Panc1 (cell line): Measurements from ENCODE around the gene SGPL1. TPM values are rescaled to one million over a fixed set of nuclear protein-coding genes. Genes with fewer than 3 reads are reported as not detected.
"Not testable (repeated sequence)": the region's sequence is repeated elsewhere in the genome, so short reads cannot be mapped to it uniquely, and the experiment has no call there.

ENCODE experiments used
- ATAC-seq: fragments of 200-7000 bp; cut with Tn5 transposase; 2 replicates; pipeline ENCODE4 v1.9.1; 2020; ENCODE audit warnings: mild to moderate bottlenecking, moderate library complexity
- Bru-seq: library from RNA; stranded (reverse); fragments of 400-500 nt; gene quantifications from one replicate; lab custom pipeline; 2021; lab: Mats Ljungman, UMichigan
- BruChase-seq, 2 experiments: library from RNA; stranded (reverse); fragments of 400-500 nt; gene quantifications; one replicate each; lab custom pipeline; 2021; lab: Mats Ljungman, UMichigan
- BruUV-seq: library from RNA; stranded (reverse); fragments of 400-500 nt; replicated peaks from 2 replicates; lab custom pipeline; 2021; lab: Mats Ljungman, UMichigan
- CTCF ChIA-PET: fragments of 300-600 bp; sonication (Branson Sonifier 250); formaldehyde crosslinking; loops from one replicate; lab custom pipeline; 2022; ENCODE audit warnings: antibody characterized with exemption; lab: Charles Lee
- POLR2A ChIA-PET: fragments of 300-600 bp; sonication (Branson Sonifier 250); formaldehyde crosslinking; loops from one replicate; lab custom pipeline; 2022; ENCODE audit warnings: antibody characterized with exemption; lab: Charles Lee
- DNase-seq: peaks from one replicate; pipeline ENCODE4 v3.0.0-alpha.2; 2010; ENCODE audit warnings: low read depth, low spot score
- H3K27ac ChIP-seq: 2 replicates; pipeline ENCODE4 v1.5.1; 2011; ENCODE audit warnings: mild to moderate bottlenecking, low read length, inconsistent platforms
- H3K27me3 ChIP-seq: fragments of 200-500 bp; sonication (Bioruptor generic); 2 replicates; pipeline ENCODE4 v1.6.0; 2014; ENCODE audit warnings: low read length, inconsistent platforms; ENCODE audit not compliant: control insufficient read depth, insufficient read depth
- H3K36me3 ChIP-seq: fragments of 200-500 bp; sonication (Bioruptor generic); 2 replicates; pipeline ENCODE4 v1.5.1; 2014; ENCODE audit warnings: inconsistent platforms, mild to moderate bottlenecking, low read length, moderate library complexity; ENCODE audit not compliant: control insufficient read depth, insufficient read depth
- H3K4me1 ChIP-seq: 2 replicates; pipeline ENCODE4 v1.5.1; 2011; ENCODE audit warnings: inconsistent platforms, mild to moderate bottlenecking, low read length, moderate library complexity; ENCODE audit not compliant: control insufficient read depth, insufficient read depth
- H3K4me3 ChIP-seq, 2 experiments: 2 replicates each; pipeline ENCODE4 v1.5.1; 2011 to 2012; ENCODE audit warnings: low read depth in 2 of 2, low read length in 2 of 2, mild to moderate bottlenecking in 2 of 2, inconsistent platforms in 1 of 2, moderate library complexity in 1 of 2
- H3K9me3 ChIP-seq: fragments of 200-500 bp; sonication (Bioruptor generic); 2 replicates; pipeline ENCODE4 v1.5.1; 2014; ENCODE audit warnings: low read depth, mild to moderate bottlenecking, inconsistent platforms, low read length, moderate library complexity; ENCODE audit not compliant: control insufficient read depth, insufficient read depth
- POLR2AphosphoS5 ChIP-seq: IDR thresholded peaks from 2 replicates; pipeline ENCODE4 v1.6.1; 2012; ENCODE audit warnings: mild to moderate bottlenecking, low read depth, low read length, moderate library complexity
- SIN3A ChIP-seq: IDR thresholded peaks from 2 replicates; pipeline ENCODE4 v1.6.1; 2012; ENCODE audit warnings: low read depth, mild to moderate bottlenecking, low read length, moderate library complexity, borderline replicate concordance; ENCODE audit not compliant: insufficient read depth
- TCF7L2 ChIP-seq: IDR thresholded peaks from 2 replicates; pipeline ENCODE4 v1.6.1; 2011; ENCODE audit warnings: mild to moderate bottlenecking, low read depth, low read length, inconsistent platforms
- in situ Hi-C: cut with HindIII; loops from 2 replicates; pipeline ENCODE4 v1.10.0; 2016; ENCODE audit warnings: low sequenced_read_pairs, low pct_unique_long_range_greater_than_20kb
- intact Hi-C: fragments of 100-400 bp; cut with micrococcal nuclease; formaldehyde crosslinking; loops from one replicate; pipeline ENCODE4 v1.10.0; 2022; ENCODE audit not compliant: unreplicated experiment
- long read RNA-seq: library from polyadenylated mRNA; unstranded; transcript quantifications from one replicate; pipeline ENCODE4 v2.0.0, GENCODE V29; 2021; ENCODE audit not compliant: unreplicated experiment
- polyA plus RNA-seq: library from polyadenylated mRNA; unstranded; fragments of >200 nt; gene quantifications from one replicate; pipeline ENCODE4 v1.2.1, GENCODE V29; 2012; ENCODE audit warnings: missing spikeins; ENCODE audit not compliant: insufficient read length
- total RNA-seq: library from RNA; stranded (reverse); gene quantifications from one replicate; pipeline ENCODE4 v1.2.1, GENCODE V29; 2021; ENCODE audit not compliant: unreplicated experiment
- TF ChIP-seq, protein P1 (sequence below), 2 experiments: IDR thresholded peaks; 2 replicates each; pipeline ENCODE4 v1.6.1; 2011 to 2012; ENCODE audit warnings: low read depth in 2 of 2, control low read depth in 1 of 2, low read length in 1 of 2, mild to moderate bottlenecking in 1 of 2, moderate library complexity in 1 of 2; ENCODE audit not compliant: insufficient read depth in 1 of 2
- TF ChIP-seq, protein P2 (sequence below): fragments of 450-650 bp; IDR thresholded peaks from 2 replicates; pipeline ENCODE4 v1.5.1; 2017; ENCODE audit warnings: mild to moderate bottlenecking

The SGPL1 gene
- total RNA-seq: 103 TPM
- polyA plus RNA-seq: 46.7 TPM
- percentile 91 among the genes with signal in this experiment for Bru-seq, nascent RNA
- BruChase-seq, experiment 1, labeled RNA remaining after a 2-hour chase: percentile 91 among the genes with signal in this experiment
- BruChase-seq, experiment 2, labeled RNA remaining after a 6-hour chase: percentile 94 among the genes with signal in this experiment
- long read RNA-seq, full-length matches to known transcripts: 4 of 105 reads
- long read RNA-seq, partial matches to known transcripts: 3 of 105 reads
- long read RNA-seq, other reads (novel, unspliced or antisense): 98 of 105 reads

DNA sequence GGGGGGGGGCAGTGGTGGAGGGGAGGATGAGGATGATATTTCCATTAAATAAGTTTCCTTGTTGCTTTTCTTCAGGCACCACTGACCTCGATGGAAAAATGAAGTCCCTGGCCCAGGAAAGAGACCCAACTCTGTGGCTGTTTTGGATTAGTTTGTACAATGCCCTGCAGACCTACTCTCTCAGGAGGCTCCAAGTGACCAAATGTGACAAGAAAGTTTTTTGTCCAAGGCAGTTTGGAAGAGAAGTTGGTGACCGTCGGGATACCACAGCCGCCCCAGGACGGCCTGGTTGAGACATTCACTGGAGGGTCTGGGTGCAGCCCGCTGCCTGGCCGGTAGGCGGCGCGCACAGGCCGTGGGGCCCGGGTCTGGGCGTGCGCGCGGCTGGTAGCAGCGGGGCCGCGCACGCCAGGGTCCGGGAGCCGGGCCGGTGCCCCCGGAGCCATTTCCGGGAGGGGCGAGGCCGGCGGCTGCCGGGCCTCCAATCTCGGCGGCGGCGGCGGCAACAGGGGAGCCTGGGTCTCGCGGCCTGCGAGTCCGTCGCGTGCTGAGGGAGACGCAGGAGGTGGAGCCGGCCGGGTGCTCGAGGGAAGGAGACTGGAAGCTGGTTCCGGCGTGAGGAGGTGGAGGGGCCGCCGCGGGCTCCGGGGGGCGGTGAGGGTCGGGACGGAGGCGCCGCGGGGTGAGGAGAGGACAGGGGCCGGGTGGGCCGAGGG lies at the start of gene SGPL1:
Gene SGPL1 (plus strand): TSS at position 445 of the 716 bp plus-strand sequence. CDS start 906 bp downstream, outside the sequence.
- CTCF ChIA-PET: no interaction called here
- DNase-seq (peak; percentile 17), ATAC-seq (peak; percentile 92)
- Histone ChIP-seq H3K27ac (peak within 1 kb of the TSS; percentile 71), H3K9me3 (no peaks in the 10 kb centered on the region), H3K4me3 (peak within 1 kb of the TSS; percentile 68 to 89), H3K36me3 (no peaks in the 10 kb centered on the region; the same call in 1 of the 2 replicates), H3K4me1 (peaks cover 10% of the 10 kb centered on the region; the same call in 1 of the 2 replicates), H3K27me3 (no peaks in the 10 kb centered on the region)
- no TSS peak for BruUV-seq
- in situ Hi-C loops (no loop called here), intact Hi-C loops (loop anchor here (2.0 kb wide), 1 partner anchor 65 kb away; no protein-coding TSS in a partner anchor)
- POLR2A ChIA-PET: interaction anchor here (0.6 kb wide), 1 partner anchor 62 kb away, joined by 3 read pairs; no protein-coding TSS in a partner anchor
- TF ChIP-seq, protein P1, sequence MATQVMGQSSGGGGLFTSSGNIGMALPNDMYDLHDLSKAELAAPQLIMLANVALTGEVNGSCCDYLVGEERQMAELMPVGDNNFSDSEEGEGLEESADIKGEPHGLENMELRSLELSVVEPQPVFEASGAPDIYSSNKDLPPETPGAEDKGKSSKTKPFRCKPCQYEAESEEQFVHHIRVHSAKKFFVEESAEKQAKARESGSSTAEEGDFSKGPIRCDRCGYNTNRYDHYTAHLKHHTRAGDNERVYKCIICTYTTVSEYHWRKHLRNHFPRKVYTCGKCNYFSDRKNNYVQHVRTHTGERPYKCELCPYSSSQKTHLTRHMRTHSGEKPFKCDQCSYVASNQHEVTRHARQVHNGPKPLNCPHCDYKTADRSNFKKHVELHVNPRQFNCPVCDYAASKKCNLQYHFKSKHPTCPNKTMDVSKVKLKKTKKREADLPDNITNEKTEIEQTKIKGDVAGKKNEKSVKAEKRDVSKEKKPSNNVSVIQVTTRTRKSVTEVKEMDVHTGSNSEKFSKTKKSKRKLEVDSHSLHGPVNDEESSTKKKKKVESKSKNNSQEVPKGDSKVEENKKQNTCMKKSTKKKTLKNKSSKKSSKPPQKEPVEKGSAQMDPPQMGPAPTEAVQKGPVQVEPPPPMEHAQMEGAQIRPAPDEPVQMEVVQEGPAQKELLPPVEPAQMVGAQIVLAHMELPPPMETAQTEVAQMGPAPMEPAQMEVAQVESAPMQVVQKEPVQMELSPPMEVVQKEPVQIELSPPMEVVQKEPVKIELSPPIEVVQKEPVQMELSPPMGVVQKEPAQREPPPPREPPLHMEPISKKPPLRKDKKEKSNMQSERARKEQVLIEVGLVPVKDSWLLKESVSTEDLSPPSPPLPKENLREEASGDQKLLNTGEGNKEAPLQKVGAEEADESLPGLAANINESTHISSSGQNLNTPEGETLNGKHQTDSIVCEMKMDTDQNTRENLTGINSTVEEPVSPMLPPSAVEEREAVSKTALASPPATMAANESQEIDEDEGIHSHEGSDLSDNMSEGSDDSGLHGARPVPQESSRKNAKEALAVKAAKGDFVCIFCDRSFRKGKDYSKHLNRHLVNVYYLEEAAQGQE (IDR thresholded peaks at IDR 0.05; ENCODE audit: insufficient read depth in 1 of 2, low read depth in 2 of 2, low read length in 1 of 2): no peak
- TF ChIP-seq SIN3A (peak; percentile 34; the same call in 1 of the 2 replicates), TCF7L2 (no peak), POLR2AphosphoS5 (peak; percentile 66)
- TF ChIP-seq, protein P2, sequence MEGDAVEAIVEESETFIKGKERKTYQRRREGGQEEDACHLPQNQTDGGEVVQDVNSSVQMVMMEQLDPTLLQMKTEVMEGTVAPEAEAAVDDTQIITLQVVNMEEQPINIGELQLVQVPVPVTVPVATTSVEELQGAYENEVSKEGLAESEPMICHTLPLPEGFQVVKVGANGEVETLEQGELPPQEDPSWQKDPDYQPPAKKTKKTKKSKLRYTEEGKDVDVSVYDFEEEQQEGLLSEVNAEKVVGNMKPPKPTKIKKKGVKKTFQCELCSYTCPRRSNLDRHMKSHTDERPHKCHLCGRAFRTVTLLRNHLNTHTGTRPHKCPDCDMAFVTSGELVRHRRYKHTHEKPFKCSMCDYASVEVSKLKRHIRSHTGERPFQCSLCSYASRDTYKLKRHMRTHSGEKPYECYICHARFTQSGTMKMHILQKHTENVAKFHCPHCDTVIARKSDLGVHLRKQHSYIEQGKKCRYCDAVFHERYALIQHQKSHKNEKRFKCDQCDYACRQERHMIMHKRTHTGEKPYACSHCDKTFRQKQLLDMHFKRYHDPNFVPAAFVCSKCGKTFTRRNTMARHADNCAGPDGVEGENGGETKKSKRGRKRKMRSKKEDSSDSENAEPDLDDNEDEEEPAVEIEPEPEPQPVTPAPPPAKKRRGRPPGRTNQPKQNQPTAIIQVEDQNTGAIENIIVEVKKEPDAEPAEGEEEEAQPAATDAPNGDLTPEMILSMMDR: peak; percentile 100

- H3K4me3 ChIP-seq, BruUV-seq, H3K27me3 ChIP-seq, H3K4me1 ChIP-seq, H3K9me3 ChIP-seq, DNase-seq, ATAC-seq, H3K27ac ChIP-seq, in situ Hi-C loops, POLR2A ChIA-PET, intact Hi-C loops, H3K36me3 ChIP-seq, CTCF ChIA-PET: not testable (repeated sequence)
These were observed 47.6 kb upstream of the SGPL1 start for GRCh38 chr10:70768026-70768685.
